HG02852 (cell line): ENCODE data around the gene ANKRD35.
"Not testable (repeated sequence)": the region's sequence is repeated elsewhere in the genome, so short reads cannot be mapped to it uniquely, and the experiment has no call there.

Experiments used
- ATAC-seq: cut with Tn5 transposase; IDR thresholded peaks from one replicate; pipeline ENCODE4 v1.9.1; 2021; ENCODE audit warnings: mild to moderate bottlenecking, moderate library complexity; ENCODE audit not compliant: unreplicated experiment

ANKRD35 gene

DNA sequence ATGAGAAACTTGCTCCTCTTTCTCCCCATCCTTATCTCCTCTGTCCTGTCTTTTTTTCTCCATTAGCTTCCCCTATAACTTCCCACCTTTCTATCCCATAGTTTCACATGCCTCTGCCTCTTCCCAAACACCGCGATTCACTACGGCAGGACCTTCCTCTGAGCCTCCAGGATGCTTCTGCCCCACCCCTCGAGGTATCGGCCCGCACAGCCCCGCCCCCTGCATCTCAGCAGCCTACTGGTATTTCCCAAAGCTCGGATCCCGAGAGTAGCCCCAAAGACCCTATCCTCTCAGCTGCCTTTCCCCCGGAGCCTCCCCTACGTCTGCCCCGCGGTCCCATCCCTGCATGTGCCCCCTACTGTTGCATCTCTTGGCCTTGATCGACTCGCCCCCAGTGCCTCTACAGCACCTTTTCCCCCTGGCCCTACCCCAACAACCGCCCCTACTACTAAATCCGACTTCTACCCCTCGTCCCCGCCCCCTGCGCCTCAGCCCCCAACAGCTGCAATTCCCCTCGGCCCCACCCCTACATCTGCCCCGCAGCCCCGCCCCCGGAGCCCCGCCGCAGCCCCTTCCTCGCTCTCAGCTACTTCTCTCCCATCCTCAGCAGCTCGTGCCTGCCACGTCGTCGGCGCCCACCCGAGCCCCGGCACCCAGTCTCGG lies 27.3 kb downstream of the ANKRD35 start:
- ATAC-seq, result peak; percentile 22

DNA sequence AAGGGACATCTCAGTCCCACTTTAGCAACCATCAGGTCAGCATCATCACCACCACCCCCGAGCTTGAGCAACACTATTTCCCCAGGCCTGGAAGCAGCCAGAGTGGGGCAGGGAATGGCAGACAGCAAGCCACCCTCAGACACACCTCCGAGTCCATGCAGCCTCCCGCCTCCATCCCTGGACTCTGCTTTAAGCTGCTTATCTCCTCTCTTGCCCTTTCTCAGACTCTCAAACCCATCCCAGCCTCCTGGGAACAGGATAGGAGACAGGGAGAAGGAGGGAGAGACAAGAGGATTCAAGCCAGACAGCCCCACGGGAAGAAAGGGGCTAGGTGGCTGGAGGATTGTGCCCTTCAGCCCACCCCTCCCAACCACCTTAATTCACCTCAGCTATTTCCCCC lies 28.5 kb downstream of the ANKRD35 start:
- ATAC-seq, result no peak

DNA sequence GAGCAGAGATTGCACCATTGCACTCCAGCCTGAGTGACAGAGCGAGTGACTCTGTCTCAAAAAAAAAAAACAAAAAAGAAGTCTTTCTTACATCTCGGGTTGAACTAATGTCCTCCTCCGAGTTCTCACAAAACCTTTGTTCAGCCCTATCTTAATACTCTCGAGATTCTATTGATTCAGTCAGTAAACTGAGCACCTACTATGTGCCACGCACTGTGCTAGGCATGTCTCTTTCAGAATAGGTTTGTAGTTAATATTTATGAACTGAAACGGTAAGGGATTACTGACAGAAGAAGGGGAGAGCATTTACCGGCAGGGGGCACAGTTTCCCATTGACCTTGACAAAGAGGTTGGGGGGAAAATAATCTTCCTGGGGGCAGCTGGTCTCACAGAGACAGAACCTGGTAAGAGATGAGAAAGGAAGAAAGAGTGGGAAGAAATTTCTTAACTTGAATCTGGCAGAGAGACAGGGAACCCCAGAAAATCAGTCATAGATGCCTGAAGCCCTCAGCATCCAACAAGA lies 30.2 kb downstream of the ANKRD35 start:
- ATAC-seq, result no peak

DNA sequence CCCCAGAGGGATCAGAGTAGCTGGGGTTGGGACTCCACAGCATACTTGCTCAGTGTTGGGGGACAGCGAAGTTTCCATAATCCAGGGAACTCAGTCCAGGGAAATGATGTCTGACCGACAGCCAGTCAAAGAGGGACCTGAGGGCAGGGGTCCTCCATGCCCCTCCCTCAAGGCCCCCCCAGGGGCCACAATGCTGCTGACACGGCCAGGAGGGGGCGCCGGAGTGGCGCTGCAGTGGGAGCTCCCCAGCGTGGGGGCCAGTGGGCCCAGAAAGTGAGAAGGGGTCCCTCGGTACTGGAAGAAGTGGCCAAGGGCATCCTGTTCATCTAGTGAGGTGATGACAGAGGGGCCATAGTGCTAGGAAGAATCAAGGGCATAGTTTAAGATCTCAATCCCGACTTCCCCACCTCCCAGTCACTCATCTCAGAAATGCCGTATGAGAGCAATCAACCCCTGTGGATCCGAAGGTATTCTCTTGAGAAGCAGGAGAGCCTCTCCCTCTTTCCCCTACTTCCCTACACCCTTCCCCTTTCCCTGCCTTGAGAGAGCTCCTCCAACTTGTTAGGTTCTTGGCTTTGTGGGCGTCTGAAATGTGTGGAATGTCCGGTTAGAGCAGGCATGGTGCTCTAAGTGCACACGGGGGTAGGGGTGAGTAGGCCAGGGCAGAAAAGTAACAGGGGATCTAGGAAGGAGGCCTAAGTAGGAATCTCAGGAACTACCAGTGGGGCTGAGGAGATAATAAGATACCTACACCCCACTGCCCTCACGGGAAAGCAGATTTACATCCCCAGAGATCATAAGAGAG lies 36.1 kb downstream of the ANKRD35 start:
- no peak for ATAC-seq

DNA sequence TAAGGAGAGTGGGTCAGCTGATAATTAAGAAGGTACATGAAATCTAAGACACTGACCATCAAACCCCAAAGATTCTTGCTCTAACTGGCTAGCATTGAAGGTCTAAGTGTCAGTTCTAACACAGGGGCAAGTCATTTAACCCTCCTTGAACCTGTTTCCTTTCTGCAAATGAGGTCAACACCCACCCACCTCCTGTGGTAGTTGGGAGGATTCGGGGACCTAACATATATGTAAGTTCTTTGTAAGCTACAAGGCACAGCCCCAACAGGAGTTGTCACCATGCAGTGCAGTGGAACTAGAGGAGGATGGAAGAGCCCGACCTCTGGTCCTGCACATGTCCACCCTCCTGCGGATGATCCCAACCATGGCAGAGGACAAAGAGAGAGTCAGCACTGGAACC lies 37.8 kb downstream of the ANKRD35 start:
- no peak for ATAC-seq

DNA sequence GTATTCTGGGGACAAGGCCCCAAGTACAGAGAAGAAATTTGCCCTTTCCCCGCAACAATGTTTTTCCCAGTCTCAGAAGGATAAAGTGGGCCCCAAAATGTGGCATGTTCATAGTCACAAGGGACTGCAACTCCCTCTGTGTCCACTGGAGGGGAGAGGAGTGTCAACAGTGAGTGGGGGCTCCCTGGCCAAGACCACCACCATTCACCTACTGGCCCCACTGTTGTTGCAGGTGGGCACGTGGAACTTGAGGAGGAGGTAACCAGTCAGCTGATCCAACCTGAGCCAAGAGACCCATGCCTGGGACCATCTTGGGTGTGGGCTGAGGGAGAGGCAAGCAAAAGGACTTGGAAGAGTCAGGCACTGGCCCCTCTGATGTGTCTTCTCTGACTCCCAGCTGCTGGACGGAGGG lies 39.5 kb downstream of the ANKRD35 start:
- ATAC-seq, result no peak

DNA sequence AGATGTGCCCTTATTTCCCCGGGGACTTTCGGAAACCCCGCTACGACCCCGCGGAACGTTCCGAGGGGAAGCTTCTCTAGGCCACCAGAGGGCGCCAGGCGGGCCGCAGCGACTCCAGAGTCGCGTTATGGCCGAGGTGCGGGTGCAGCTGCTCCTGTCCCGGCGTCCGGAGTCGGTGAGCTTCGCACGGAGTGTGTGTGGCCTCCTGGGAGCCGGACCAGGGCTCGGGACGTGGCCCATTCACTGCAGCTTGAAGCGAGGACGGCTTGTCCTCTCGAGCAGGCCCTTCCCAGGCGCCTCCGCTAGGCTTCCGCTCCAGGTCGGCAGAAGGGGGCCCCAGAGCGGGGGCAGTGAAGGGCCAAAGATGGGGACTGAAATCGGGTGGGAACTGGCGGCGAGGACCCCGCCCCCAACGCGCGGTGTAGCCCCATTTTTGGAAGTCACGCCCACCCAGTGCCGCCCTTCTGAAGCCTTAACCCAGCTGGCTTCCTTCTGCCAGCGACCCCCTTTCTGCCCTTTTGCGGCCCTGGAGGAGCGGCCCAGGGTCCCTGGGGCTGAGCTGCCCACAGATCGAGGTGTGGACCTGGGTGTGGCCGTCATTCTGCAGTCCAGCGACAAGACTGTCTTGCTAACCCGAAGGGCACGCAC lies 40.0 kb downstream of the ANKRD35 start, which contains the start of gene NUDT17:
NUDT17 (plus strand) TSS at position 117 of the 648 bp plus-strand sequence; CDS start at position 128, 11 bp downstream.
- ATAC-seq, result peak; percentile 57

DNA sequence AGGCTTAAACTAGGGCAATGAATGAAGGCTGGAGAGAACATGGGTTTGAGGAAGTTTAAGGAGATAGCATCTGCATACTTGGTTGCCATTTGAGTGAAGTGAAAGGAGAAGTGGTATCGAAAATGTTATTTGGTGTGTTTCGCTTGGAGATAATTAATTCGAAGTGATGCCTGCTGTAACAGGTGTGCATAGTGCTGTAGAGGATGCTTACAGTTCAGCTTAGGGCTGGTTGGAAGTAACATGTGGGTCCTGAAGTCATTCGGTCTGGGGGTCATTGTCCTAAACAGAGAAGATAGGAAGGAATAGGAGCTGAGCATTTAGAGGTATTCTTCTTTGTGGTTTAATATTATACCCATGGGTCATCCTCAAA lies 40.5 kb downstream of the ANKRD35 start:
- ATAC-seq, result peak; percentile 73

DNA sequence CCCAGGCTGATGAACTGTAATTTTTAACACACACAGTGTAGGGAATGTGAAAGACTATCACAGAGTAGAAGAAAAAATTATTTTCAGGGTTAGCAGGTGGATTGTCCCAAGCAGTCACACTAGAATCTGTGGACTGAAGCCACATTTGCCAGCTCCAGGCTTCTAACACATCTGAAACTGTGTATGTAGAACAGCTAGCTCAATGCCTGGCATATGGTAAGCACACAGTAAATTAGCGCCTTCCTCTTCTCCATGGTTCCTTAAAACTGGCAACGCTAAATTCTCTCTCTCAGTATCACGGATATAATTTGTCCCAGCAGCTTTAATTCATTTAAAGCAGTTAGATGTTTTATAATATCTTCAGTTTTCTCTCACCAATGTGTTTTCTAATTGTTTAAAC lies 42.6 kb downstream of the ANKRD35 start:
- no peak for ATAC-seq

DNA sequence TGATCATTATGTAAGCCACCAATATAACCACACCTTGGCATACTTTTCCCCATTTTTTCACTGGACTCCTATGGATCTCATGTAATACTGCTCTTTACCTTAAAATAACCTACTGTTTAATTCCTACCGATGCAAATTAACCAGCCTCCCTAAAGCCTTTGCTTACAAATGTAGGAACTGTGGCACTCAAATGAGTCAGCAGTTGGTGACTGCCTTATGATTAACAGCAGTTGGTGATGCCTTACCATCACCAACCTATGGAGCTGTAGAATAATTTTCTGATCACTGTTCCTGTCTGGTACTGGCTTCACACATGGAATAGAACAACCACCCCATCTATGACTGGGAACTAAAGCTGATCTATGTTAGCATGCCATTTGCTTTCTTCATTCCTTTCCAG lies 48.0 kb downstream of the ANKRD35 start:
- ATAC-seq, result no peak

DNA sequence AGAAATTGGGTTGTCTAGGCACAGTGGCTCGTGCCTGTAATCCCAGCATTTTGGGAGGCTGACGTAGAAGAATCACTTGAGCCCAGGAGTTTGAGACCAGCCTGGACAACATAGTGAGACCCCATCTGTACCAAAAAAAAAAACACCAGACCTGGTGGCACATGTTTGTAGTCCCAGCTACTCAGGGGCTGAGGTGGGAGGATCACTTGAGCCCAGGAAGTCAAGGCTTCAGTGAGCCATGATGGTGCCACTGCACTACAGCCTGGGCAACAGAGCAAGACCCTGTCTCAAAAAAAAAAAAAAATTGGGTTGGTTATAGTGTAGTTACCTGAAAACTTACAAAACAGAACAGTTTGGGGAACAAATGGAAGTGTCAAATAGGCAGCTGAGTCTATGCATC lies 54.9 kb downstream of the ANKRD35 start:
- not testable (repeated sequence) for ATAC-seq

DNA sequence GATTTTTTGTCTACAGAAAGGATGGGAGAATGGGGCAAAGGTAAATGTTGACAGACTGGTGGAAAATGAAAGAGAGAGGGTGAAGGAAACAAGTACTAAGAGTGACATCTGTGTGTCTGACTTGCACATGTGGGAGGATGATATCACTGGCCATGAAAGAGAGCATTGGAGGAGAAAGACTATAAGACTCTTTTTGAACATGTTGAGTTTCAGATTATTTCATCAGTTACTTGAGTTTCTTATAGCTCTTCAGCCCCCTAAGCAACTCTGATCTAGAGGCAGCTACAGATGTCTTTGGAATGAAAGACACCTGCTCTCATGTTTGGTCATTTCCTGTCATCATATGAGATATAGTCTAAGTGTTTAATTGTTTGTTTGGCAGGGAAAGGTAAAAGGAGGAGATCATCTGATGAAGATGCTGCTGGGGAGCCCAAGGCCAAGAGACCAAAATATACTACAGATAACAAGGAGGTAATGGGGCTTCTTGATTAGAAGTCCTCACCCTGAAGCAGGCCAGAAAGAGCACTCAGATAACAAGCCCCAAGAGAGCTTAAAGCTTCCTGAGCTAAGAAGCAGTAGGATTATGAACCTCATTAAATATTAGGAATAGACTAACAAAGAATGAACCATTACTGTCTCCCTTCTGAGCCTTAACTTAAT lies 57.2 kb downstream of the ANKRD35 start:
- no peak for ATAC-seq

DNA sequence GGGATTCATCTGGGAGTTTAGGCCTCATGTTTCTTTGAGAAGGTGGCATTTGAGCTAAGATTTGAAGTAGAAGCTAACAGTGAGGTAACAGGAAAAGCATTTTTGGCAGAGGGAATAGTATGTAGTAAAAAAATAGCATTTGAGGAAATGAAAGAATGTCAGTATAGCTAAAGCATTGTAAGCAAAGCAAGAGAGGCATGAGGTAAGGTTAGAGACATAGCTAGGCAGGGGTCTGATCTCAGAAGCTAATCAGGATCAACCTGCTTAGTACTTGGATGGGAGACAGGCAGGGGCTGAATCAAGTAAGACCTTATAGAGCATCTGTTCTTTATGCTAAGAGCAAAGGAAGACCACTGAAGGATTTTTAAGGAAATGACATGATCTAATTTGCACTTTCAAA lies 57.7 kb downstream of the ANKRD35 start:
- ATAC-seq, result no peak

DNA sequence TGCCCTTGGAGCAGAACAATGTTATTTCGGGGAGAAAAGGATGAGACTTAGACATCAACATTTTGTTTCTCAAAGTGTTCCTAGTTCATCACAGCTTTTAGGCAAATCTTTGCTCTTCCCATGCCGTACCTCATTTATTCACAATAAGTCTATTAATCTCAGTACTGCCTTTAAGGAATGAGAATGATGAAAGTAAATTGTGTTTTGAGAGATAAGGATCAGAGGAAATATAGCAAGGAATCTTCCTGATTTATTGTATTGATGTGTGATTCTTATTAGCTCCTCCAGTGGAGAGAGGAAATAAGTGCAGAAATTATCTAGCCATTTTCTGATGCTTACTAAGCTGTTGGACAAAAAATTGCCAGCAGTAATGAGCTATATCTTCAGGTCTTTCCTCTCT lies 59.6 kb downstream of the ANKRD35 start:
- no peak for ATAC-seq

DNA sequence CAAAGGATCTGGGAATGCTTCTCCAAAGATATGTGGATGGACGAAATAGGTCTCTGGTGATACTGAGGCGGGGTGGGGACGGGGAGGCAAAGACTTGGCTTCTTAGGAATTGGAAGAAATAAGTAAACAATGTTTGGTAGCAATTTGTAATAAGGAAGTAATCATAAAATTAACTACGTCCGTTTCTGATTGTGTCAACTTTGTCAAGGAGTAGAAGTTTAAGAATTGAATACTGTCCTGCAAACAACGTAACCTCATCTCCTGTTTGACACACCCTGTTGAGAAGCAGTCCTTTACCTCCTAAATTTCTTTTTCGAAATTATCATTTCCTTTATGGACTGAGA lies 61.2 kb downstream of the ANKRD35 start:
- no peak for ATAC-seq

DNA sequence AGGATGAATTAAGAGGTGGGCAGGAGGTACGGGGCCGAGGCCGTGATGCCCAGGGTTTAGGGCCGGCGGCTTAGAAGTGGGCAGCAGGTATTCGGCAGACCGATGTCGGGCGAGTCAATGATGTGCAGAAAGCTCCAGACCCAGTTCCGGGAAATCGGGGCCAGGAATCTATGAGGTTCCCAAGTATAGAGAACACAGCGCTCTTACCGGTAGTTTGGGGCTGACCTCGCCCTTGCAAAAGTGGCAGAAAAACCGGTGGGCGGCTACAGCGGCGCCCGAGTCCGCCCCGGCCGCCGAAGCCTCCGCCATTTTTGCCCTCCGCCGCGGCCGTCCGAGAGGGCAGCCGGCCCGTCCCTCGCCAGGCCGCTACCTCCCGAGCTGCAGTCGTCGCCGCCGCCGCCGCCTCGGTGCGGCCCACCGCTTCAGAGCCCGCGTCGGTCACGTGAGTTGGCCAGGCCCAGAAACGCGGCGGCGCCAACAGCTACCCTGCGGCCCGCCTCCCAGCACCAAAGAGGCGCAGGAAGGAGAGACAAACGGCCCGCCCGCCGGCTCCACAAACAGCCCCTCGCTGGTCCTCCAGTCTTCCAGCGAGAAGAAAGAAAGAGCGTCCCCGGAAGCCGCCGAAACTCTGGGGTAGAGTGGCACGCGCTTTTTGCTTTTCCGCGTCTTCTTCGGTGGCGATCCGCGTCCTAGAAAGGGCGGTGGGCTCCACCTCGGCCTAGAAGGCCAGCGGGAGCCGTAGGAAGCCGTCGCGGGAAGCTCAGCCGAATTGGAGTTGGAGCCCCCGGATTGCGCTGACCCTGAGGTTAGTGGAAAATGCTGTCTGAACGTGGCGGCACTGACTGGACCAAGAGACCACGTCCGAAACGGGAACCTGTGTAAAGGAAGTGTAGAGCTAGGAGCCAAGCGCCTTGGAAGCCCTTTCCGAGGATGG lies 61.8 kb downstream of the ANKRD35 start, which contains the start of the genes POLR3C and RNF115:
POLR3C (plus strand) TSS at position 636 of the 934 bp plus-strand sequence. CDS start 1,577 bp downstream, outside the sequence.
RNF115 (minus strand) TSS at position 531 of the 934 bp plus-strand sequence; CDS start at position 309, 222 bp downstream.
- peak; percentile 82 for ATAC-seq

DNA sequence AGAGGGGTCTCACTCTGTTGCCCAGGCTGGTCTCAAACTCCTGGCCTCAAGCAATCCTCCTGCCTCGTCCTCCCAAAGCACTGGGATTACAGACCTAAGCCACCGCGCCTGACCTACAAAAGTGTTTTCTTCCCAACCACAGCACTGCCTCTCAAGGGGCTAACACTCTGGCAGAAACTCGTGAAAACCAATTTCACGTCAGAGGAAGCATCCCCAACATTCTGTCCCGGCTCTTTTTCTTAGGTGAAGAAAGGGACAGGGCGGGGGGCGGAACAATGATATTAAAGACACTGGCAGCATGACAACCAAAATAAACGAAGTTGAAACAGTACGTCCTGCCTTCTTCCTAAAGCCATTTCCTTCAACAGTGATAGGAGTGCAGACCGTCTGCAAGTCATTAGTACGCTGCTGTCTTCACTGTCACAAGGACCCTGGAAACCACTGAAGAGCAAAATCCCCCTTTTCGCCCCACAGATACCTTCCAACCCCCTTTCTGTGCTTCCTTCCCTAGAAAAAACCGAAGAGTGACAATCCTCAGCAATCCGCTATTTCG lies 62.8 kb downstream of the ANKRD35 start:
- not testable (repeated sequence) for ATAC-seq

DNA sequence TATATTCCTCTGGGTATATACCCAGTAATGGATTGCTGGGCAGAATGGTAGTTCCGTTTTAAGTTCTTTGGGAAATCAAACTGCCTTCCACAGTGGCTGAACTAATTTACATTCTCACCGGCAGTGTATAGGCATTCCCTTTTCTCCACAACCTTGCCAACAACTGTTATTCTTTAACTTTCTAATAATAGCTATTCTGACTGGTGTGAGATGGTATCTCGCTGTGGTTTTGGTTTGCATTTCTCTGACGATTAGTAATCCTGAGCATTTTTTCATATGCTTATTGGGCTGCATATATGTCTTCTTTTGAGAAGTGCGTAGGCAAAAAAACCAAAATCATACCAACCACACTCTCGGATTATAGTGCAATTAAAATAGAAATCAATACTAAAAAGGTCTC lies 67.6 kb downstream of the ANKRD35 start:
- not testable (repeated sequence) for ATAC-seq
